DMS79 treated with DMSO at 0.1 percent for 48 hours (cell line): ENCODE data around the gene CHMP5.

Experiments used
- DNase-seq: peaks from one replicate; lab custom pipeline; 2025; lab: John Stamatoyannopoulos, UW

Gene CHMP5

DNA sequence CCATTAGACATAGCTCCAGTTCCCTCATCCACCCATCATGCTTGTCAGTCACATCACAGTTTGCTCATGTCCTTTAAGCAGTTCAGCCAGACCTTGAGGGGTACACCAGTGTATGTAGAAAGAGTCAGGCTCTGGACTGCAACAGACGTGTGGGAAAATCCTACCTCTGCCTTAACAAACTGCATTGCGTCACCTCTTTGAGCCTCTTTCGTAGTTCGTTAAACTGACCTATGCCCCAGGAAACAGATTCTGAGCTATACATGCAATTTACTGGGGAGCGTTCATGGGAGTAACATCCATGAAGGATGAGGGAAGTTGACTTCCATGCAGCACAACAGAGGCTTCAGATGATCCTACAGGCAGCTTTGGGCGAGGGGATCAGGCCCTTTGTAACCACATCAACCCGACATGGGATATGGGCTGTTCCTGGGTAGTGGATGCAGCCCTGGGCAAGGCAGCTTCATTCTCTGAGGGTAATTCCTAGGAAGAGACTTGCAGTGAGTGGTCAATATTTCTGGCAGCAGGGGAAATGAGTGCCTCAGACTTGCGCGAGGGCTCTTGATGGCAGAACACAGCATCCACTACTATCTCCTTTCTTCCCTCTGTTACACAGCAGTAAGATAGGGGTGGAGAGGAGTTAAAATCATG is 20.6 kb upstream of the CHMP5 start:
- DNase-seq, result no peak

DNA sequence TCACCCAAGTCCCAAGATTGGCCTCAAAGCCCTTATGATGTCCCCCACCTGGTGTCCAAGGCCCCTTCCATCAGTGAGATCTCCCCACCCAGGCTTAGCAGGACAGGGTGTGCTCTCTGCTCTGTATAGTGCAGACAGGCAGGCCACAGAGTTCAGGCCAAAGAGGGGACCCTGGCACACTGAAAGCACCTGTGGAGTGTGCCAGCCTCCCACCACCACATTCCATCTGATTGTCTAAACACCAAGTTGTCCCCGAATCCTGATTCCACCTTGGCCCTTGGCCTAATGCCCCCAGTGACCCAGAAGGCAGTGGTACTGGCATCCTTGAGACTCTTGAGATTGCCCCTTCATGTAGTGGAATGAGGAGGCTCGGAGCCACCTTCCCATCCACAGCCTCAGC is 19.5 kb upstream of the CHMP5 start:
- DNase-seq, result no peak

DNA sequence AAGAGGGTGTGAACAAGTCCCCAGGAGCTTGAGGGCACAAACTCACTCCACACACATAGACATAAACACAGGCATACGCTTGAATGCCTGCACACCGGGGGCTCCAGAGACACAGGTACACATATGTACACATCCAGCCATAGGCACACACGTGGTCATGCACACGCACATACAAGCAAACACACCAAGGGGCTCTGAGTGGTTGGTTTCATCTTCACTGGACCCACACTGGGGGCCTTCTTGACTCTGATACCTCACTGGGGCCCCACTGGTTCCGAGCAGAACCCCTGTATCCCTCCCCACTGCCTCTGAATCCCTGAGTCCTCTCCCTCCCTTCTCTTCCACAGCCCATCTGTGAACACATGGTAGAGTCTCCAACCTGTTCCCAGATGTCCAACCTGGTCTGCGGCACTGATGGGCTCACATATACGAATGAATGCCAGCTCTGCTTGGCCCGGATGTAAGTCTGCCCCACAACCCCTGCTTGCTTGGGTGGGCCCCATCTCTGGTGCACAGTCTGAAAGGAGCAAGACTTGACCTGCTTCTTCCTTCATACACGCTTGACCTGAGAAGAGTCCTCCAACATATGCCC is 18.5 kb upstream of the CHMP5 start:
- DNase-seq, result no peak

DNA sequence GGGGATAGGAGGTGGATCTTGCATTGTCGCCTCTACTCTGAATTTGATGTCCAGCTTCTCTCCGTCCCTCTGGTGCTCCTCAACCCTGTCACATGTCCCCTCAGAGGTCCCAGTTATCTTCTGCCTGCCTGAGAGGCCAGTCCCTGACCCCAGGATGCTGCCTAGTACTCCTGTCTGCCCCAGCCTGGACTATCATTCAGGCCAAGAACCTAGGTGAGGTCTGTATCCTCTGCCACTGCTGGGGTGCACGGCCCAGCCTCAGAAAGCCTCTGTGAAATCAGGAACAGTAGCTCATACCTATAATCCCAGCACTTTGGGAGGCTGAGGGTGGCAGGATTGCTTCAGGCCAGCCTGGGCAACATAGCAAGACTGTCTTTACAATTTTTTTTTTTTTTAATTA is 16.2 kb upstream of the CHMP5 start:
- DNase-seq, result no peak

DNA sequence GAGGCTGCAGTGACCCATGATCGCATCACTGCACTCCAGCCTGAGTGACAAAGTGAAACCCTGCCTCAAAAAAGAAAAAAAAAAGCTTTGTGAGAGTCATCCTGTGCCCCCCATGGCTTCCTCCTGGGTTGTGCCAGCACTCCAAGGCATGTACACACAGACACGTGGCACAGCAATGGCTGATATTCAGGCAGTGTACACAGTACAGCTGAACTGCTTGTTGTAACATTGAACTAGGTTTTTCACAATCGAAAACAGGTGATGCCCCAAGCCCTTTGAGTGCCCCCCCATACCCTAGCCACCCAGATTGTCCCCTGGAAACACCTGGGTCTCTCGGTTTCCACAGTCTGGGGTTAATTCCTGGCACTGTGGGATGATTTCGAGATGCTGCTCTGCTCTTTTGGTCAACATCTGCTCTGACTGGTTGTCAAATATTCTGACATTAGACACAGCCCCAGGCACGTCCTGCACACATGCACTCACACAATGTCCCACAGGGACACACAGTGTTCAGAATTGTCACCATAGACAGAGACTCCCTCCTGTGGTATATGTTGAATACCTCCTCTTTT is 15.7 kb upstream of the CHMP5 start:
- DNase-seq, result no peak

DNA sequence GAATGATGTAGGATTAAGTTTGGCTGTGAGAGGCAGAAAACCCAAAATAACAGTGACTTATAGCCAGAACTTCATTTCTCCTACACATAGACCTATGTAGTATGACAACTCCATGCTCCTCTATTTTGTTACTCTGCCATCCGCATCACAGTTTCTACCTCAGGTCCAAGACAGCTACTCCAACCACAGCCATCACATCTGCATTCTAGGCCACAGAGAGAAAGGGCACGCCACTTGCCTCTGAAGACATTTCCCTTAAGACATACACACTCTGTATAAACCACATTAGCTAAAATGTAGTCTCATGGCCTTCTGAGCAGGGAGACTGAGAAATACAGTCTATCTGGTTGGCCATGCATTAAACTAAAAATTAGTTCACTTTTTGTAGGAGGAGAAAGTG is 14.9 kb upstream of the CHMP5 start:
- DNase-seq, result no peak

DNA sequence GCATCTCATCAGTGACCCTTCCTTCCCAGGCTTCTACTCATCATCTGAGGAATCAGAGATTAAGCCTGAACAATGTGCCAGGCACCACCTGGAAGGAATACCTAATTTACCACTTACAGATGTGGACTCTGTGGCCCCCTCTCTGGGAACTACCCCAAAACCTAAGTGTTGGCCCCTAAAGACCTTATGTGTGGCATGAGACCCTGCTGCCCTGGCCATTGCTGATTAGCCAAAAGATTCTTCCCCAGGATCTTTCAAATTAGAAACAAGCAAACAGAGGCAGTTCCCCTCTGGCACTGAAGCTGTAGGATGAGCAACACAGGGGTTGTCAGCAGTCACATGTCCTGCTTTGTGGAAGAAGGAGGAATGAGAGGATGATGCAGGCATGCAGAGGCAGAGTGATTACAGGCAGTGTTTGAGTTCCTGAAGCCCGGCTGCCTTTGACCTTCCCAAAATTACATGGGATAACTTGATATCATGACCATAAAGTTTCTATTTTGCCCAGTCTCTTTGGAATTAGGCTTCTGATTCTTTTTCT is 14.3 kb upstream of the CHMP5 start:
- no peak for DNase-seq

DNA sequence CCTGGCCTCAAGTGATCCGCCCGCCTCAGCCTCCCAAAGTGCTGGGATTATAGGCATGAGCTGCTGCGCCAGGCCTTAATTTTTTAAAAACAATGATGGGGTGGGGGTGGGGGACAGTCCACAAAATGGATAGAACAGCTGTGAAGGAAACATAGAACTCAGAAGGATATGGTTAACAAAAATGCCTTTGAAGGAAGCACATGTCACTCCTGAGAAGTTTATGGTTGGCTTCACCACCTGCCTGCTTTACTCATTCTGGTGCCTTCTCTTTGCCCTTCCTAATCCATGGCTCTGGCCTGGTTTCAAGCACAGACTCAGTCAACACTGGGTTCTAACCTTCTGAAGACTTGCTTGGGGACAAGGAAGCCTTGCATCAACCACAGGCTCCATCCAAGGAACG is 10.6 kb upstream of the CHMP5 start:
- DNase-seq, result no peak

DNA sequence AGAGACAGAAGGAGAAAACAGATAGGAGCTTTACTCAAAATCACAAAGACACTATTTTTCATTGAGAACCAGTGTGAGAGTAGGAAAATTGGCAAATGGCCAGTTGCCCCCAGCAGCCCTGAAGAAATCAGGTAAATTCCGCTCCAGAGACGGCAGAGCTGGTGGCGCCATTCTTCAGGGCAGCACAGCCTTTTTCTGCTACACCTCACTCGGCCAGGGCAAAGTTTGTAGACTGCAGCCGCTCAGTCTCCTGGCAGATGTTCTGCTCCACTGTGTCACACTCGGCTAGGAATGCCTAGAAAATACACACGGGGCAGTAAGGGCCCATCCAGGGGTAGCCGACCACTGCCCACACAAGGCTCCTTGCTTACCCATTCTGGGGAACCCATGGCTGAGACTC is 9.8 kb upstream of the CHMP5 start:
- DNase-seq, result no peak

DNA sequence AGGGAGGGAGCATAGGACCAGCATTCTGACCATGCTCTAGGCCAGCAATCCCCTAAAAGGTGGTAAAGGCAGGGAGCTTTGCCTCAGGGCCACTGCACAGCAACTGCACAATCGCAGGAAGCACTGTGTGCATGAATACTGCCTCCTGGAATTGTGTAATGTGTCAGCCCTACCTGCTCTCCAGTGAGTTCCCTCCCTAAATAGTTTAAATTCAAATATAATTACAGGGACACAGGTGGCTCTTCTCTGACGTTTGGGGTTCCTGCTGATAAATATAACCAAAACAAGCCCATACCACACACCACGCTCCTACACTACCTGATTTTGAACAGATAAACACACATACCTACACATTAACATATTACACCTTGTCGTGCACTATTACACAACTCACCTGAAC is 9.4 kb upstream of the CHMP5 start:
- no peak for DNase-seq

DNA sequence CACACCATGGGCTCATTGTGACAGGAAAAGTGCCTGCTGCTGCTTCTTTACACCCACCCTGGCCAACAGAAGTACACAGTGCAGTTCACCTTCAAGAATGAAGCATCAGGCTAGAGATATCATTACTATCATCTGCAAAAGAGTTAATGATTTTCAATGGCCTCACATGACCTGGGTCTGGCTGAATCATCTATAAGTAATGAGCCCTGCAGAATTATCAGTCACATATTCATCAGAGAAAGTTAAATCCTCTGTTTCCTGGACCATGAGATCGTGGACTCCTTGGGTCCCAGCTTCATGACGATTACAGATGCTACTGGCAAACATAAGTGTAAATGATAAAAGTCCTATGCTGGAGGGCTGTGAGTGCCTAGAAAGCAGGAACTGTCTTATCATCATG is 8.6 kb upstream of the CHMP5 start:
- no peak for DNase-seq

DNA sequence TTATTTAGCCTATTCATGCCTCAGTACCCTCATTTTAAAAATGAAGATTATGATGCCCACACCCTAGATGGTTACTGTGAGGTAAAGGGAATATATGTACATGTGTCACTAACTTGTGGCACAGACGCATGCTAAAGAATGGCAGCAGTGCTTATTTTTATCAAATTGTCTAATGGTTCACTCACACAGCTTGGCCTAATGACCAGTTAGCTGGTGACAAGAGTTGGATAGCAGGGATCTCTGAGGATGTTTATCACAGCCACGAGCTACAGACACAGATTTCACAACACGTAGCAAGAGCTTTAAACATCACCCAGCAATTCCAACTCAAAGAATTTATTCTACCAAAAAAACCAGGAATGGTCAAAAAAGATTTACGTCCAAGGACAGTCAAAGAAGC is 7.6 kb upstream of the CHMP5 start:
- DNase-seq, result no peak

DNA sequence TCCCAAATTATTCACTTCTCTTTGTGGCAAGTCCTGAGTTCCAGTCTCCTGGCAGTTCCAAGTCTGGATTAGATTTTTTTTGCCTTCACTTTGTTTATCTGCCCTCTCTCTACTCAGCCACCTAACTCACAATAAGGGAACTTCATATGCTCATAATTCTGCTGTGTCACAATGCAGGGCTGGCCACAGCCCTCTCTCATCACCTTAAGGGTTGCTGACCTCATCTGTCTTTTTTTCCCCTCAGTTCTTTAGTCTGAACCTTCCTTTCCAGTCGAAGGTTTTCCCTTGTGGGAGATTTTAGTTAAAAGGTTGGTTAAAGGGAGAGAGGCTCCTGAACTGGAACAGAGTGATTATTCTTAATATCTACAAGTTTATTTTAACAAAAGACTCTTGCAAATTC is 4.5 kb upstream of the CHMP5 start:
- no peak for DNase-seq

DNA sequence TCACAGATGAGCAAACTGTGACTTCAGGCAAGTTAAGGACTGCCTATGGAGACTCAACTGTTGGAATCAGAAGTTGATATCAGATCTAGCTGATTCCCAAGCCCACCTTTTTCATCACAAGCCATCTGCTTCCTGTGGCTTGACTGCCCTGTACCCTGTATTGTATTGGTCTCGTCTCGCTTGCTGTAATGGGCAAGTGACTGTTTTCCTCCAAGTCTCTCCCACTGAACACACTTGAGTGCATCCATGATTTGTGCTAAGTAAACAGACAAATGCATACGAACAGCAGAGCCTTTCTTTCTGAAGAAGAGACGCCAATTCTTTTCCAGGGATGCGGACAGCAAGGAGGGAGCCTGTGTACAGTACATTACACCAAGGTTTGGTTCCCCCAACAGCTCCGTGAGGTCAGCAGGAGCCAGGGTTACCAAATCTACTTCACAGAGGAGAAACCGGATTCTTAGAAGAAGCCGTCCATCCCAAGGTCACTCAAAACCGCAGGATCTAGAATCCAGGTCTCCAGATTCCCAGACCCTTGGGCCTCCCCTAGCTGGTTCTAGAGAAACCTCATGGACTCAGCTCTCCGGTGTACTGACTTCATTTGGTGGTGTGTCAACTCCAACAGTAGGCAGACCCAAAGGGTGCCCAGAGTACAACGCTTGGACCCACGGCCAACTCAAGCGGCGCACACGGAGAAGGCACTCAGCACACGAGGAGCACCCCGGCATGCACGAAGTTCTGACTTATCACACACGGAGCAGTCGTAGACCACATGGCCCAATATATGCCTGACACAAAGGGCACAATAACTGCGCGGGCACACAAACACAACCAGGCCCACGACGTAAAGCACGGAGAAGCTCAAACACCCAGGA is 1.5 kb upstream of the CHMP5 start:
- peak; percentile 41 for DNase-seq

DNA sequence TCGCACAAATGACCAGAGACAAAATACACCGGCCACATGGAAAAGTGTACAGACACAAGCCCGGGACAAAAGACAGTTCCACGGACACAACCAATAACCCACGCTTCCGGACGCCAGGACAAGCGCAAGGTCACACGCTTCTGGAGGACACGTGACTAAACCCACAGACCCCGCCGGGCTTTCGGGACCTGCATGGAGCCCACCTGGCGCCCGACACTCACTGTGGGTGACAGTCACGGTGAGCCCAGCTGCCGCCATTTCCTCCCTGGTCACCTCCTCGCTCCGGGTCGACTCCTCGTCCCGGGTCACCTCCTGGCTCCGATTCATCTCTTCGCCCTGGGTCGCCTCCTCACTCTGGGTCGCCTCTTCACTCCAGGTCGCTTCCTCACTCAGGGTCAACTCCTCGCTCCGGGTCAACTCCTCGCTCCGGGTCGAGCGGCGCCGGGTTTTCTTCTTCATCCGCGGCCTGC is 811 bp upstream of the CHMP5 start:
- DNase-seq, result peak; percentile 23

DNA sequence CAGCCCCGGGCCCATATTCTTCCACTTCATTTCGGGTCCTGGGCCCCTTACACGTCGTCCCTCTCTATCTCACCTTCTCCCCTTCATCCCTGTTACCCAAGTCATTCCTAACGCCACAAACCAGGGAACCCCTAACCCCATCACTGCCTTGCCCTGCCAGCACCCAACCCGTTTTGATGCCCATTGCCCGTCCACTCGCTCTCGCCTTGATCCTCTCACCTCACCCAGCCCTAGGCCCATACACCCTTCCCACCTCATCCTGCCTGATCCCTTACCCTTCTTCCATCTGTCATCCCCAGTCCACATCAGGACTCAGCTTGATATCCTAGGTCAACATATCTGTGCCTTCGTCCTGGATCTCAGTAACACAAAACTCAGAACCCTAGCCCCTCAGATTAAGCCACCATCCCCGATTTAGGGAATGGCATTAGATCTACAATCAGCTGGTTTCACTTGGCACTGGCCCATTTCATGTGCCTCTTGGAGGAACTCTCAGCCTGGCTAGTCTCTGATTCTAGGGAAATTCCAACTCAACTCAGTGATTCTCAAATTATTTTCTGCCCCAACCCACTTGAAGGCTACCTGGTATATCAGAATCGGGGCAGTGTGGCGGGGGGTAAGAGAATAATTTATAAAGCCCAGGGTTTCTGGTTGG is 489 bp downstream of the CHMP5 start:
- no peak for DNase-seq

DNA sequence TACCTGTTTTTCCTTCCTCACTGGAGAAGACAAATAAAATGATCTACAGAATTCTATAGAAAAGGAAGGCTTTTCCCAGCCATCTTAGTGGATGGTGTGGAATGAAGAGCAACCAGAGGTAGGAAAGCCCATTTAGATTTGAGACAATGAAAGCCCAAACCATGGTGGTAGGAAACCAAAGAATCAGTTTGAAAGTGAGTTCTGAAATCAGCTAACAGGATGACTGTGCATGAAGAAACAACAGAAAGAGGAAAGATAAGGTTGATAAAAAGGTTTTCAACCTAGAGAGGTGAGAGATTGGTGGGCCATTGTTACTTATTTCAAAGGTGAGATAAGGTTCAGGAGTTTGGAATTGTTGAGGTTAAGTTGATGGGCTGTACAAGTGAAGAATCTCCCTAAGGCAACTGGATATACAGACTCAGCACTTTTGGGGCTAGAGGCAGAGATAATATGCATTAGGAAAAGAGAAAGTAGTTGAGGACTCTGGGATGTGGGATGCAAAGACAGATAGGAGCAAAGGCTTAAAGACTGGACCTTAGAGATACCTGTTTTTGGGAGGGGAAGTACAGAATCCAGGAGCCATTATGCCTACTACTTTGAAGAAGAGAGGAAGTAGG is 2.4 kb downstream of the CHMP5 start:
- DNase-seq, result no peak

DNA sequence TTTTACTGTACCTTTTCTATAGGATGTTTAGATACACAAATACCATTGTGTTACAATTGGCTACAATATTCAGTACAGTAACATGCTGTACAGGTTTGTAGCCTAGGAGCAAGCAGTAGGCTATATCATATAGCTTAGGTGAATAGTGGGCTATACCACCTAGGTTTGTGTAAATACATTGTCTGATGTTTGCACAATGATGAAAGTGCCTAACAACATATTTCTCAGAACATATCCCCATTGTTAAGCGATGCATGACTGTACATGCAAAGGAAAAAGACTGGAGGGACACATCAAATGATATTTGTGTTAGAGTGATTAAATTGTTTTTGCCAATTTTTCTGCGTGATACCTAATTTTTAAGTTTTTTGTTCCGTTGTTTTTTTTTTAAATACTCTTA is 5.3 kb downstream of the CHMP5 start:
- no peak for DNase-seq

DNA sequence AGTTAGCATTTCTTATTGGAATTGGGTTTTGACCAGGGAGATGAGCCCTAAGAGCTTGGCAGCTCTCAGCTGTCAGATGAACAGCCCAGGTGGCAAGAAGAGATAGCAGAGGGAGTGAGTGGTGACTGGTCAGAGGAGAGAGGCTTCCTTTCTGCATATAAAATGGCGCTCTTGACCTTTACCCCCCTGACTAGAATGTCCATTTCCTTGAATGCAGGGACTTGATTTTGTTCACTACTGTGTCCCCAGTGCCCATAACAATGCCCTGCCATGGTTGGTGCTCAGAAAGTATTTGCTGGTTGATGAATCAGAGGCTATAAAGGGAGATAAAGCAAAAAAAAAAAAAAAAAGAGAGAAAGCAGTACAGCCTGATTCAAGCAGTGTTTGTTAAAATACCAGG is 7.2 kb downstream of the CHMP5 start:
- DNase-seq, result no peak

DNA sequence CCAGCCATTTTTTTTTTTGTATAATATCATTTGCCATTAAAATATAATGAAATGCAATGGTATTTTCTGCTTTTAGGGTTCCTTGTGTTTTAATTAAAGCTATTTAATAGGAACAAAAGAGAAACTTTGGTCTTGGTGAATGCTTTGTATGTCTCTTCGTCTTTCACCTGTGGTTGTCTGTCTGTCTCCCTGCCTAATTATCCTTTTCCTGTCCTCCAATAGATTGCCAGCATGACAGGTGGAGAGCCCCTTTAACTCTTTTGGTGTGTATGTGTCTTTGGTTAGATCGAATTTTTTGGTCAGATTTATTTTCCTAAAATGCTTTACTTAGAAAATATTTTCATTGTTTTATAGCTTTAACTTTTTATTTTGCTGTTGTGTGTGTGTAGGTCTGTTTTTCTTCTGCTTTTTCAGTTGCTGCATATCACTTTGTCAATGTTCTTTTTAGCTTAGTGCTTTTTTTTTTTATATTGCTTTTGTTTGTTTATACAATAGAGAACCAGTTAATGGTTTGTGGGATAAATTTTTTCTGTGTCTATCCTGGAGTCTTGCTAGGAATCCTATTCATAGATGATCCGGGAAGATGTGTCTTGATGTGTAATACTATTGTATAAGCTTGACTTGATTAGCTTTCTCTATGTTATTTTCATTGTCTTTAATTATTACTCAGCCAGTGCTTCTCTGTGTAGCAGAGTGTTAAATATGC is 8.6 kb downstream of the CHMP5 start:
- DNase-seq, result no peak

DNA sequence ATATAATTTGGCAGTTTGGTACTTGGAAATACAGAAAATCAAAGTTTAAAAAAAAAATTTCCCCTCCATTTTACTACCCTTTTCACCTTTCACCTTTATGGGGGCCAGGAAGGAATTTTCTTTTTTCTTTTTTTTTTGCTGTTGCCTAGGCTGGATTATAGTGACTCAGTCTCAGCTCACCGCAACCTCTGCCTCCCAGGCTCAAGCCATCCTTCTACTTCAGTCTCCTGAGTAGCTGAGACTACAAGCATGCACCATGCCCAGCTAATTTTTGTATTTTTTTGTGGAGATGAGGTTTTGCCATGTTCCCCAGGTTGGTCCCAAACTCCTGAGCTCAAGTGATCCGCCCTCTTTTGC is 9.1 kb downstream of the CHMP5 start:
- DNase-seq, result no peak
